ENCODE data around the gene CALN1.

The CALN1 gene

DNA sequence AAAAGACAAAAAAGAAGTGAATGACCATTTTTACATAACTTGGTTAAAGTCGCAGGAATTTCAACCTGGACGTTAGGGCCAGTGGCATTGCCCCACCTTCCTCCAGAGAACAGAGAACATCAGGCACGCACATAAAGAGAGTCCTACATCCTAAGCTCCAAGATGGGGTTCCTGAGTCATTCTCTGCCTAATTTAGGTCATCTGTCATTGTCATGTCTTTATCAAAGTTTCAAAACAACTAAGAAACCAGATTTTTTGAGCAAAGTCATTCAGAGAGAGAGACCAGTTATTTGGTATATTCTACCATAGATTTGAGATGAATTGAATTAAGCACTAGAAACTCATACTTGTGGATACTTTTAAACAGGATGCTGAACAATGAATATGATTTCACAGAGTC lies 241.7 kb downstream of the CALN1 start:
- no peak for DNase-seq

DNA sequence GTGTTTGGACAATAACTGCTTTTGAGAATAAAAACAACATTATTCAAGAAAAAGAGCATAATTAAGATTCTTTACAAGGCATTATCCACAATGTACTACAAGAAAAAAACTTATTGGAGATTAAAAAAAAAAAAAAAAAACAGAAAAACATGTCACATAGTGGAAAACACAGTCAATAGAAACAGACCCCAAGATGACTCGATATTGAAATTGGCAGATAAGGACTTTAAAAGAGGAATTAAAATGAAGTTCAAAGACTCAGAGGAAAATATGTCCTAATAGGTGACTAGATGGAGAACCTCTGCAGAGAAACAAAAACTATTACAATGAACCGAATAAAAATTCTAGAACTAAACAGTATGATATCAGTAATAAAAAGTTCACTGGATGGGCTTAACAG lies 248.9 kb downstream of the CALN1 start:
- DNase-seq, result no peak

DNA sequence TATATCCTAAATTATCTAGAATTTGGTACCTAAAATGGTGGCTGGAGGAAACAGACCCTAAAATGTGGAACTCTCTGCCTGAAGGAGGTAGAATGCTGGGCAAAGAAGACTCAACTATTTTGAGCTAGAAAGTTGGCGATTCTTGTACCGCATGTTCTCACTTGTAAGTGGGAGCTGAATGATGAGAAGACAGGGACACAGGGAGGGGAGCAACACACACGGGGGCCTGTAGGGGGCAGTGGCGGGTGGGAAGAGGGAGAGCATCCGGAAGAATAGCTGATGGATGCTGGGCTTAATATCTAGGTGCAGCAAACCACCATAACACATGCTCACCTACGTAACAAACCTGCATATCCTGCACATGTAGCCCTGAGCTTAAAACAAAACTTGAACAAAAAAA lies 250.6 kb downstream of the CALN1 start:
- no peak for DNase-seq

DNA sequence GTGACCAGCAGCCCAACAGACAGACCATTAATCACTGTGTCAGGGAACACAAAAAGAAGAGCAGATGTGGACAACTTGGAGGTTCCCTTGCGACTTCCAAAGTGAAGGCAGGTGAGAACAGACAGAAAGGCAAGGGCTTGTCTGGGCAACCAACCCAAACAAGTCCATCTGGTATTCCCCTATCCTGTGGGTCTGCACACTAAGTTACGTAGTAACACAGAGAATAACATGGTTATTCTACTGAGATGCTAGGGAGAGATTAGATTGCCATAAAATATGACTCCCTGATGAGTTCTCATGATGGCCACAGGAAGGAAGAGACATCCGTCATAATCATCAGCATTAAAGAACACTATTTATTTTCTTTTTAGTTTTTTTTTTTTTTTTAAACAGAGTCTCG lies 252.2 kb downstream of the CALN1 start:
- DNase-seq, result no peak

DNA sequence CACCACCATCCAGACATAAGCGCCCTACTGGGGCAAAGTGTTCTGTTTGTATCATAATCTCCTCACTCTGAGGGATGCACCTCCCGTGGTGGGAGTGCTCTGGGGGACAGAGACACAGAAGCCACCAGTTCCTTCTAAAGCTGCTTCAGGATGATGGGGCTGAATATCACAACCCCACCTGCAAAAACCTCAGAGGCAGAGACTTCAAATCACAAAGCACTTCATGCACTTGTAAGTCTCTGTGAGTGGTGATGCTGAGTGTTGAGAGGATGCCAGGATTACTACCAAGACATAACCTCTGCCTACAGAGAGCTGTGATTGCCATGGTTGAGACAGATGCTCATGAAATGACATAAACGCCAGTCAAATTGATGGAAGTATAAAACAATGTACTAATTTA lies 255.5 kb downstream of the CALN1 start:
- no peak for DNase-seq

DNA sequence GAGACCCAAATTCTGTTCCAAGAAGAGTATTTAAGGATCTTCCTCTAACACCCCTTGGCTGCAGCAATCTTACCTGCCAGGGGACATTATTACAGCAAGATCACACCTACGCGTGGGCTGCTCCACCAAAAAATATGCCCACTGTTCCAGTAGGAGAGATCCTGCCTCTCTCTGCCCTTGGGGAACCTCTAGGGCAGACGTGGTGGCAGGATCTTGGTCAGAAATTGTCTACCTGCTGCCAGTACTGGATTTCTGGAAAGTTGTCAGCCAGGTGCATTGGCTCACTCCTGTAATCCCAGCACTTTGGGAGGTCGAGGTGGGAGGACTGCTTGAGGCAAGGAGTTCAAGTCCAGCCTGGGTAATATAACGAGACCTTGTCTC lies 259.0 kb downstream of the CALN1 start:
- no peak for DNase-seq

DNA sequence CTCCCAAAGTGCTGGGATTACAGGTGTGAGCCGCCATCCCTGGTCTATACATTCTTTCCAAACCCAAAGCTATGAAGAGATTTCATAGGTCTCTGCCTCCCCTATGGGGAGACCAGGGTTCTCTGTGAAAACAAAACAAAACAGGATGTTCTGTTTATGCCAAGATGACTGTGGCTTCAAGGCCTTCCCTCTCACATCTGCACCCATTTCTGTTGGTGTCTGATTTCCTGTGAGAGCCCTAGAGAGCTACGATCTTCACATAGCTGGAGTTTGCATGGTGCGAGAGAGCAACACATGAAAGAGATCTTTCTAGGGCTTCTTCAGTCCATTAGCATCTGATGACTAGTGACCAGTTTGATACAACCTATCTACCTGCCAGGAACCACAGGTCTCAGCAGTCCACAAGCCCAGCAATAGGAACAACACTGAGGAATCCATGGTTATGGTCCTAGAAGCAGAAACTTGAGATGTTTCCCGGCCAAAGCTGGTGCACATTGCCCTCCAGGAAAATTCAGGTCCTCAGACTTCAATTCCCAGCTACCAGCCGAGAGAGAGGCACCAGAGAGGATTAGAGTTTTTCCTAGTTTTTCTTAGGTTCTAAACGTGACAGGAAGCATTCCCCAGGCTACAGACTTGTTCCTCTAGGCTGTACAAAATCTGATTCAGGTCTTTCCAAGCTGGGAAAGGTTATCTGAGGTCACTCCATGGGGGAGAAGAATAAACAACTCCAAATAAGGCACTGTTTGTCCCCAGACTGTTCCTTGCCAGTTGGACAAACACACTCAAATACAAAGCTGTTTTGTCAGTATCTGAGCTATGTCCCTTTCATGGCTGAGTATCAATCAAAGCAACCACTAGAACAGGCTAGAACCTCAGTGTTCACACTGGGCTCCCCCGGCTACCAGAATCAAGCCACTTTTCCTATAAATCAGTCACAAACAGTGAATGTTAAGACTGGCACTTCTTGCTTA lies 259.7 kb downstream of the CALN1 start:
- DNase-seq, result no peak

DNA sequence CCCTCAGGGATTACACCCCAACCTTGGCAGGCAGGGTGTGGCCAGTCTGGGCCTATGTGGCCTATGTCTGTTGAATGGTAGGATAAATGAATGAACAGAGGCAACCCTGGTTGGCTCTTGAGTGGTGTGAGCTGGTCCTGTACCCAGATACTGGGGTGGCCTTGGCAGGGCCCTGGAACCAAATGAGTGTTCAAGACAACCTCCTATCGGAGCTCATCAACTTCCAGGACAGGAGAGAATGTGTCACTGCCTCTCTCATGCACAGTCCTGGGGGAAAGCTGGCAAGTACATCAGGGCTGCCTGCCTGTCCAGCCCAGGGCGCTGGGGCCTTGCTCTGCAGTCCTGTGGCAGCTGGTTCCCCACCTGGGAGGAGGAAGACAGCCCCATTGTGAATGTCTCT lies 271.6 kb downstream of the CALN1 start:
- DNase-seq, result no peak

DNA sequence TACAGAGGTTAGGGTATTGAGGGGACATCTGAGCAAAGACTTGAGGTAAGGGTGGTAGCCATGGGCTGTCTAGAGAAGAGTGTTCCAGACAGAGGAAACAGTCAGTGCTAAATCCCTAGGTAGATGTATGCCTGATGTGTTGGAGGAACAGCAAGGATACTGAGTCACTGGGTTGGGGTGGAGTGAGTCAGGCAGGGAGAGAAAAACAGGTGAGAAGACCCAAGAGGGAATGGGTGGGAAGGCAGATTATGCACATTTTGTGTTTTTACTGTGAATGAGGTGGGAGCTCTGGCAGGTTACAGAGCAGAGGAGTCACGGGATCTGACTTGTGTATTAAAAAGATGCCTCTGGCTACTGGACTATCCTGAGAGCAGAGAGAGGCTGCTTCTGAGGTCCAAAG lies 285.0 kb downstream of the CALN1 start:
- DNase-seq, result no peak

DNA sequence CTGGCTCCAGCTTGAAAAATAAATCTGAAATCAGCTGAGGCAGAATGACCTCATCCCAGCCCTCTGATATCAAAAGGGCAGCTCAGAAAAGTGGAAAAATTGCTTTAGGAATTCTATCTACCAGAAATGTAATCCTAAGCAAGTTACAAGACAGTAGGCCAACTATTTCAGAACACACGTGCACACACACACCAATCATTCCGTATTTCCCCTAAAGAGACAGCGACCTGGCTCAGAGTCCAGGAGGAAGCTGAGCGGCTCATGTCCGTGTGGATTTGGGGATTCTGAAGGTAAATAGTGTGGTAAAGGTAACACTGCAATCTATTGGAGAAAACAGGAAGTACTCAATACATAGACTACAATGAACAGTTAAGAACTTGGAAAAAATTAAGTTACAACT lies 288.2 kb downstream of the CALN1 start:
- DNase-seq, result no peak

DNA sequence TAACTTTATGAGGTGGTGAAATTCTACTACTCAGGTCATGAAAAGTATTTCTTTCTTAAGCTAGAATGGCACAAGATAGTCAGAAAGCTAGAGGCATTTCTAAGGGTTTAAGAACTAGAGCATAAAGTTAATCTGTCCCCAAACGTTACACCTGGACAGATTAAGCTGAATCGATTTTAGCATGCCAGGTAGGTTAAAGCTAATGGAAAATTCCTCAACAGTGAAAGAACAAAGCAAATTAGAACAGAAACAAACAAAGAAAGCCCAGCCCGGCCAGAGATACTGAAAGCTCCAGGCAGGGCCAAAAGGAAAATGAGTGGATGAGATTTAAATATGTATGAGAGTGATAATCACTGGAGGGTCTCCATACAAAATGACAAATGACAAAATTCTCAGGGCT lies 293.8 kb downstream of the CALN1 start:
- no peak for DNase-seq

DNA sequence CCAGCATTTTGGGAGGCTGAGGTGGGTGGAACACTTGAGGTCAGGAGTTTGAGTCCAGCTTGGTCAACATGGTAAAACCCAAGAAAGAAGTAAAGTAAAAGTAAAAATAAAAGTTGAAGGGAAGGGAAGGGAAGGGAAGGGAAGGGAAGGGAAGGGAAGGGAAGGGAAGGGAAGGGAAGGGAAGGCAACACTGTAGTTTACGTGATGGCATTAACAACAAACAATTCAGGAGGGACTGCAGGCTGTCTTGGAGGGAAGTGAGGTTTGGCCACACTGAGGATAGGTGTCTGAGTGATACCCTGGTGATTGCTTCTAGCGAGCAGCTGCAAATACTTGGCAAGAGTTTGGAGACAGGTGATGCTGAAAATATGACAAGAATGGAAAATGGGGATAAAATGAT lies 298.0 kb downstream of the CALN1 start:
- no peak for DNase-seq

DNA sequence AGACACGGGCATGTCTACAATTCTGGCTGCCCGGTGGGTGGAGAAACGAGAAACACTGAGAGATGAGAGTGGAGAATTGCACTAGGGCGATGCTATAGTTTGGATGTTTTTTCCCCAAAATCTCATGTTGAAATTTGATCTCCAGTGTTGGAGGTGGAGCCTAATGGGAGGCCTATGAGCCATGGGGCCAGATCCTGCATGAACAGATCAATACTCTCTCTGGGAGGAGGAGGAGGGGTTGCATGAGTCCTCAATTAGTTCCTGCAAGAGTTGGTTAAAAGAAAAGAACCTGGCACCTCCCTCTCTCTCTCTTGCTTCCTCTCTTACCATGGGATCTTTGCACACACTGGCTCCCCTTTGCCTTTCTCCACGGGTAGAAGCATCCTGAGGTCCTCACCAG lies 299.1 kb downstream of the CALN1 start:
- no peak for DNase-seq

DNA sequence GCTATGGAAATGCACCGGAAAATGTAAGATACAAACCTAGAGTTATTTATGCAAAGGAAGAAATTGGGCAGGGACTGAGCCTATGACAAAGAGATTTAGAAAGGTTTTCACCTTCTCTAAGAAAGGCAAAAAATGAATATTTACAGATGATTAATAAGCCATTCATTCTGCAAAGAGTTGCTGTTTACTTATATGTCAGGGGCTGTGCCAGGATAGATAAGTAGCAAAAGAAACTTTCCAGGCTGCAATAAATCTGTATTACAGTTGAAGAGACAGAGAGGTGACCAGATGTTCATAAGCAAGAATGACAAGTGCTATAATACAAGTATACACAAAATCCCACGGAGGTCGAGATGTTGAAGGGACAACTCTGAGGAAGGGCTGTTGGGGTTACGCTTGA lies 299.6 kb downstream of the CALN1 start:
- DNase-seq, result no peak

DNA sequence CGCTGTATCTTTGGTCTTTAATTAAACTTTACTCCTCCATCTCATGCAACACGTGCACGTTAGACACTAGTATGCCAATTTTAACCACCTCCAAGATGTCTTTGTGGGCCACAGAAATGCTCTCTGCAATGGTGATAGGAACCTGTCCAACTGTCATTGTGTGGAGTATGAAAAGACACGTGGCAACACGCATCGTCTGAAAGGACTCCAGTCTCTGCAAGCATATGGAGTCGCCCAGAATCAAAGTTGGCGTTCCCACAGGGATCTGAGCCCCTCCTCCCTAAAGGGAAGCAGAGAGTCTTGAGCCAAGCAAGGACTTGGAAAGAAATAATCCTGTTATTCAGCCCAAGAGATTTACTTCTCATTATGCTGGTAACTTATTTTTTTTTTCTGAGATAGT lies 301.1 kb downstream of the CALN1 start:
- no peak for DNase-seq

DNA sequence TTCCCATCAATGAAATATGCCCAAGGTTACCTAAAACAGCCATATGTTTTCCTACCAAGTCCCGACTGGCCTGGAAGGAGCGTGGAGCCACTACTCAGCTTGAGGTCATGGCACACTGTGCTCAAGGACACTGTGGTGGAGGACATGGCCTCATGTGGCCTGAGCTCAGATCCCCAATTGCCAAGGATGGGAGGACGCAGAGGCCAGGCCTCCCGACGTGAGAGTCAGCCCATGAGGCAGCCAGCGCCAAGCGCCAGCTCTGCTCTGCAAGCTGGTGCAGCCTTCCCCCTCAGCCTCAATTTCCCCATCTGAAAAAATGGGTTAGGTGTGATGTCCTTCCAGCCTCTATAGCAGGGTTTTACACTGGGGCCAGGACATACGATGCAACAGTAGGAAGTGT lies 302.6 kb downstream of the CALN1 start:
- no peak for DNase-seq

DNA sequence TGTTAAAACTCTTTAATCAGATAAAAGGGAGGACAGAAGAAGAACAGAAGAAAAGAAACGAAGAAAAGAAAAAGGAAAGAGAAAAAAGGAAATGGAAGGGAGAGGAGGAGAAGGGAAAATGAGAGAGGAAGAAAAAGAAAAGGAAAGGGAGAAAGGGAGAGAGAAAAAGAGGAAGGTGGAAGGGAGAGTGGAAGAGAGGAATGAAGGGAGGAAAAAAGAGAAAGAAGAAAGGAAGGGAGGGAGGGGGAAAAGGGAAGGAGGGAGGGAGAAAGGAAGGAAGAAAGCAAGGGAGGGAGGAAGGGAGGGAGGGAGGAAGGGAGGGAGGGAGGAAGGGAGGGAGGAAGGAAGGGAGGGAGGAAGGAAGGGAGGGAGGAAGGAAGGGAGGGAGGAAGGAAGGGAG lies 305.7 kb downstream of the CALN1 start:
- DNase-seq, result no peak

DNA sequence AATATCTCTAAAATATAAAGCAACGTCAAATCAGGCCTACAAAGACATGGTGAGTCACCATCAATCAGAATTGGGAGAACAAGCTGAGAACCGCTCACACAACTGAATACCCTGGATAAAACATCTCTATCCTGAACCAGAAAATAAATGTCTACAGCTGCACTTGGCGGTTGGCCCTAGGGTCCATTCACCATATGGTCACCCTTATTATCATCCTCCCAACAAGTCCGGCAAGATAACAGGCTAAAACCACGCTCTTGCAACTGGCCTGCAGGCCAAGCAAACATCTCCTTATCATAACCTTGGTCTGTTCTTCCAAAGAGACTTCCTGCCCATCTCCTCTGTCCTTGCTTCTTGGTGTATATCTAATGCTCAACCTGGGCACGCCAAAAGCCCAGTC lies 310.7 kb downstream of the CALN1 start:
- no peak for DNase-seq

DNA sequence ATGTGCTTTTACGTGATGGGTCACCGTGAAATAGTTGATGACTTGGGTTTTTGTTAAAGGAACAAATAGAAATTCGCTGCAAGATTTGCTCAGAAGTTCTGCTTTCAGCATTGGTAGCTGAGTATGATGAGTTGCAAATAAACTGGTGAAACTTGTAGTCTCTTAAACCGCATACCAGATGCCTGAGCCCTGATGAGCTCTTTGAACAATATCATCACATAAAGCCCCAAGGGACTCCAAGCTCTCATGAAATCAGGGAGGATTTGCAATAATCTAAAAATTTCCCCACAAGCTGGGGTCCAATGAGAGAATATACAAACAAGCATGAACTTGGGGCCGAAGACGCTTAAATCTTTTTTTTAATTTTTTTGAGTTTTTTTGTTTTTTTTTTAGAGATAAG lies 312.4 kb downstream of the CALN1 start:
- no peak for DNase-seq

DNA sequence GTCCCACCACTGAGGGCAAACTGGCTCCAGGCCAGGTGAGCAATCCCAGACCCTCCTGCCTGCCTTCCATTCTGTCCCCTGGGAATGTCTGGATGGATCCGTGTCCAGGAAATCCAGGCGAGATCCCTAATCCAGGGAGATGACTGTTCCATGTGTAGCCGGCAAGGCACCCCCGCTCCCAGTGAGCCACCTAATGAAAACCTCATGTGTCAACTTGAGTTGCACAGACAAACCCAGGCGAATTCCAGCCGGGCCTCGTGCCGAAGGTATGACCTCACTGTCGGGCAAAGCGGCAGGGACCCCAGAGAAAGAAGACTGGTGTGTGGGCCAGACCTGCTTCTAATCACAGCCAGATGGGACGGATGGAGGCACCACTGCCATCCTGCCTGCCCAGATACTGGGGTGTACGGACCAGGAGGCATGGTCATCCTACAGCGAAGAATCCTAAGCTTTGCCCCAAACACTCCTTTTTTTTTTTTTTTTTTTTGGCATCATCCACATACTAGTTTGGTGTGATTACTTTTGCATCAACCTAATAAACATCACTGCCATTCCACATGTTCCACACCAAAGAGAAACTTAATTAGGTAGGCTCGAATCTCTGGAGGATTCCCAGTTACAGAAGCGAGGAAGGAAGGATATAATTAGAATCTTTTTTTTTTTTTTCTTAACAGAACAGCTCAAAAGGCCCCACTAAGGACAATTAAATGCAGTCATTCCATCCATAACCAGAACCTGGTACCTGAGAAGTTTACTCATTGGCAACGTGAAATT lies 313.1 kb downstream of the CALN1 start:
- no peak for DNase-seq

DNA sequence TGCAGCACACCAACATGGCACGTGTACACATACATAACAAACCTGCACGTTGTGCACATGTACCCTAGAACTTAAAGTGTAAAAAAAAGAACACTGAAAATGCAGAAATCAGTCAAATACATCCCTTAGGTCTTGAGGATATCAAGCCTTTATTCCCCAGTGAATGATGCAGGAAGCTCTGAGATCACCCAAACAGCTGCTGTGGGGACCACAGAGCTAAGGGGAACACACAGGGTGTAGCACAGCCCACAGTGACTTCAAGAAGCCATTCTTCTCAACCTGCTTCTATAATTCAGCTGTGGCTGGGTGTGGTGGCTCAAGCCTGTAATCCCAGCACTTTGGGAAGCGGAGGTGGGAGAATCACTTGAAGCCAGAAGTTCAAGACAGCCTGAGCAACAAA lies 314.9 kb downstream of the CALN1 start:
- DNase-seq, result no peak

DNA sequence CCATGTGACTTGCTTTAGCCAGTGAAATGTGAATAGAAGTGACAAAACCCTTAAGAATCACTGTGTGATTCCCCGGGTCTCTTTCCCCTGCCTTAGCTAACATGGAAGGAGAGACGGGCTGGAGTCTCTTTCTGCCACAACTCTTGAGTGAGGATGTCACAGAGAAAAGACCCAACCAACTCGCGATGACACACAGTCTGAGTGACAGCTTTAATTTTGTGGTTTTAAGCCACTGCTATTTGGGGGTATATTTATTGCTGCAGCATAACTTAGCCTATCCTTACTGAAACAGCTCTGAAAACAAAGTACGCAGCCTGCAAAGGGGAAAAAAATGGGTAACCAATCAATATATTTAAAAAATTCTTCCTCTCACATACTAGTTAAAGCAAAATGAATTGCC lies 319.4 kb downstream of the CALN1 start:
- no peak for DNase-seq

DNA sequence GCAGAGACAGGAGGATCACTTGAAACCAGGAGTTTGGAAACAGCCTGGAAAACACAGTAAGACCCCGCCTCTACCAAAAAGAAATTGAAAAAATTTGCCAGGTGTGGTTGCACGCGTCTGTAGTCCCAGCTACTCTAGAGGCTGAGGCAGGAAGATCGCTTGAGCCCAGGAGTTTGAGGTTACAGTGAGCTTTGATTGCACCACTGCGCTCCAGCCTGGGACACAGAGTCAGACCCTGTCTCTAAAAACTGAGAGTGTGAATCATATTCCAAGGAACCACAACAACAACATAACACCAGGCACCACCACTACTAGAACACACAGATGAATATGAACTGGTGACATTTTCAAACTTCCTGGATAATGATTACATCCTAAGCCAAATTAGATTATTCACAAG lies 324.2 kb downstream of the CALN1 start:
- no peak for DNase-seq

DNA sequence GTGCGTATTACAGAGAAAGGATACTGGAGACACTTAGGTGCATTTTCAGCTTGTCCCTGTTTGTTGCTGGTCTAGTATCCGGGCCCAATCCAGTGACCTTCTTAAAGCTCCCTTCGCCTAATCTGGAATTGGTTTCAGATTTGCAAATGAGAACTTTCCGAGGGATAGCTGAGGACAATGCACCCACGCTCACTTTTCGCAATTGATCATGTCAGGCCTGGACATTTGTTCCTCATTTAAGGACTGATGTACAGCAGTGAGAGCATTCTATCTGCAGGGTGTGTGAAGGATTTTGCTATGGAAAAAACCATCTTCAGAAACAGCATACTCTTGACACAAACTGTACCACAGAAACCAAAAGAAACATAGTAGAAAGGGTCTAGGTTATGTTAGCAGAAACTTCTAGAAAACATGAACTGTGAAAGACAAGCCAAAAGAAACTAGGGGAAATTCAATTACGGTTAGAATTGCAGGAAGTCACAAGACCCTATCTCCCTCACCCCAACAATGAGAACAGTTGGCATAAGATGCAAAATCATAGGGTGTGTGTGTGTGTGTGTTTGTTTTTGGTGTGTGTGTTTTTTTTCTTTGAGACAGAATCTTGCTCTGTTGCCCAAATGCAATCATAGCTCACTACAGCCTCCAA lies 331.1 kb downstream of the CALN1 start:
- no peak for DNase-seq

Measured in activated effector memory CD4-positive, alpha-beta T cell treated with anti-CD3 and anti-CD28 coated beads, Interleukin-2, amount 50 U/mL, for 16 hours (primary cell).